AG09319 (cell line): ENCODE measurements around the gene LUC7L3.
A peak's percentile ranks its signal among the peaks of the same experiment; 100 is the strongest.
"Not testable (repeated sequence)": the region's sequence is repeated elsewhere in the genome, so short reads cannot be mapped to it uniquely, and the experiment has no call there.

Experiments
- DNase-seq: peaks from one replicate; pipeline ENCODE4 v3.0.0-alpha.2; 2010; ENCODE audit warnings: low read depth; ENCODE audit errors: extremely low read depth
- TF ChIP-seq, protein P1 (sequence below): IDR thresholded peaks from 2 replicates; pipeline ENCODE4 v1.5.1; 2011; ENCODE audit warnings: low read depth, mild to moderate bottlenecking, inconsistent platforms, low read length, moderate library complexity

LUC7L3 gene

DNA sequence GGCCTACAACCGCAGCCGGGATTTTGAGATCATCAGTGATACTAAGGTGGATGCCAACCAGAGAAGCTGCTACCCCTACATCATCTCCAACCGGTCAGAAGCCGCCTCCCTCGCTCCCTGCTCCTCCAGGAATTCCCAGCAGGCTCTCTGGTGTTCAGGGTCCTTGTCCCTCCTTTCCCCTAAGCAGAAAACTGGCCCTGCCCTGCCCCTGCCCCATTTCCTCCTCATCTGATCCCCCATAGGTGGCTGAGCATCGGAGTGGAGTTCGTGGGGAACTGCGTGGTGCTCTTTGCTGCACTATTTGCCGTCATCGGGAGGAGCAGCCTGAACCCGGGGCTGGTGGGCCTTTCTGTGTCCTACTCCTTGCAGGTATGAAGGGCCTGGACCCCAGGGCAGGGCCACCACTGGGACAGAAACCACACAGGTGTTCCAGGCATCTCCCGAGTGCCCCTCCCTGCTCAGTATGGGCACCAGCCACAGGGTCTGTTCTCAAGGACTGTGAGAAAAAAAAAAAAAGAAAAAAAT, 41.5 kb upstream of the LUC7L3 start:
- DNase-seq = no peak
- TF ChIP-seq, protein P1, sequence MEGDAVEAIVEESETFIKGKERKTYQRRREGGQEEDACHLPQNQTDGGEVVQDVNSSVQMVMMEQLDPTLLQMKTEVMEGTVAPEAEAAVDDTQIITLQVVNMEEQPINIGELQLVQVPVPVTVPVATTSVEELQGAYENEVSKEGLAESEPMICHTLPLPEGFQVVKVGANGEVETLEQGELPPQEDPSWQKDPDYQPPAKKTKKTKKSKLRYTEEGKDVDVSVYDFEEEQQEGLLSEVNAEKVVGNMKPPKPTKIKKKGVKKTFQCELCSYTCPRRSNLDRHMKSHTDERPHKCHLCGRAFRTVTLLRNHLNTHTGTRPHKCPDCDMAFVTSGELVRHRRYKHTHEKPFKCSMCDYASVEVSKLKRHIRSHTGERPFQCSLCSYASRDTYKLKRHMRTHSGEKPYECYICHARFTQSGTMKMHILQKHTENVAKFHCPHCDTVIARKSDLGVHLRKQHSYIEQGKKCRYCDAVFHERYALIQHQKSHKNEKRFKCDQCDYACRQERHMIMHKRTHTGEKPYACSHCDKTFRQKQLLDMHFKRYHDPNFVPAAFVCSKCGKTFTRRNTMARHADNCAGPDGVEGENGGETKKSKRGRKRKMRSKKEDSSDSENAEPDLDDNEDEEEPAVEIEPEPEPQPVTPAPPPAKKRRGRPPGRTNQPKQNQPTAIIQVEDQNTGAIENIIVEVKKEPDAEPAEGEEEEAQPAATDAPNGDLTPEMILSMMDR = no peak

DNA sequence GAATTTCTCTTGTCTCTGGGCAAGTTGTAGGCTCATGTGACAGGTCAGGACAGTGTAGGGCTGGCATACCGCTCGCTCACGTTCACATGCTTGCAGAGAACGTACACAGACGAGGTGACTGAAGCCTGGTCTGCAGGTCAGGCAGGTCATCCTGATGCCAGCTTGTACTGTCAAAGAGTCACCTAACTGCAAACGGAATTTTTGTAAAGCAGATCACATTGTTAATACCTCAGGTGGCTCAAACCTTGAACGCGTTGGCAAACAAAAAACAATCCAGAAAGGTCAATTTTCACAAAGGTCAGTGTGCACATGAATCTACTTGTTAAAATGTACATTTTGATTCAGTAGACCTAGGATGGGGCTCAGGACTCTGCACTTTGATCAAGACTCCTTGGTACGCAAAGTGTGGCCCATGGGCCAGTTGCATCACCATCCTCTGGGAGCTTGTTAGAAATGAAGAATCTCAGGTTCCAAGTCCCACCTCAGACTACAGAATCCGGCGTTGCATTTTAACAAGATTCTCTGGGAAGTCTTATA, 40.3 kb upstream of the LUC7L3 start:
- TF ChIP-seq, protein P1 = no peak

DNA sequence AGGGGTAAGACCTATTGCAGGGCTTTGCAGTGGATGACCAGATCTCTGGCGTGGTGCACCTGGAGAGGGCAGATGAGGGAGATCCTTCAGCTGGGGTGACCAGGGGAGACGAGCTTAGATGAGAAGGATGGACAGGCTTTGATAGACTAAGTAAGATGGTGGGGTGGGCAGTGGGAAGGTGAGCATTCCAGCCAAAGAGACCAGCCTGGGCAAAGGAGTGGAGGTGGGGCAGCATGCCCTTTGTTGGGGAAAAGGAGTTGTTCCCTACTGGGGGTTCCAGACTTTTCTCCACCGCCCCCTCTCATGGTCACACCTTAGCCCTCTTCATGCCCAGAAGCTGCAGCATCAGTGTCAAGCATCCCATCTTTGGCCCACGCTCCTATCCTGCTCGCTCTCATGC, 39.3 kb upstream of the LUC7L3 start:
- no peak for DNase-seq
- TF ChIP-seq, protein P1 = no peak

More for the DNA sequence above, 40.3 kb upstream of the LUC7L3 start:
- DNase-seq = no peak

DNA sequence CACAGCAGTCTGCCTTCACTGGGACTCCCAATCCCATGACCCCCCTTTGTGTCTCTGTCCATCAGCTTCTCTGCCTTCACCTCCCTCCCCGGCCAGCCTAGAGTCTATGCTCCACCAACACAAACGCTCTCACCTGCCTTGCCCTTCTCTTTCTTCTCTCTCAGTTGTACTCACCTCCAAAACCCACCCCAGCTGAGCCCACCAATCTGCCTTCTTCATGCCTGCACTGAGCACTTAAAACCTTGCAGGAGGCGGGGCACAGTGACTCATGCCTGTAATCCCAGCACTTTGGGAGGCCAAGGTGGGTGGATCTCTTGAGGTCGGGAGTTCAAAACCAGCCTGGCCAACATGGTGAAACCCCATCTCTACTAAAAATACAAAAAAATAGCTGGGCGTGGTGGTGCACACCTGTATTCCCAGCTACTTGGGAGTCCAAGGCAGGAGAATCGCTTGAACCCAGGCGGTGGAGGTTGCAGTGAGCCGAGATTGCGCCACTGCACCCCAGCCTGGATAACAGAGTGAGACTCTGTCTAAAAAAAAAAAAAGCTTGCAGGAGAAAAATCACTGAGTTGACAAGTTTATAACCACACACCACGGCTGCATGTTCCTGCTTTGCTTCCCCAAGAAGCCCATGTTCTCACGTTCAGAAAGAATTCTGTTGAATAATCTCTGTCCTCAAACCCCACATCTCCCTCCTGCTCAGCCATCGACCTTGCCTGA, 38.7 kb upstream of the LUC7L3 start:
- not testable (repeated sequence) for DNase-seq

DNA sequence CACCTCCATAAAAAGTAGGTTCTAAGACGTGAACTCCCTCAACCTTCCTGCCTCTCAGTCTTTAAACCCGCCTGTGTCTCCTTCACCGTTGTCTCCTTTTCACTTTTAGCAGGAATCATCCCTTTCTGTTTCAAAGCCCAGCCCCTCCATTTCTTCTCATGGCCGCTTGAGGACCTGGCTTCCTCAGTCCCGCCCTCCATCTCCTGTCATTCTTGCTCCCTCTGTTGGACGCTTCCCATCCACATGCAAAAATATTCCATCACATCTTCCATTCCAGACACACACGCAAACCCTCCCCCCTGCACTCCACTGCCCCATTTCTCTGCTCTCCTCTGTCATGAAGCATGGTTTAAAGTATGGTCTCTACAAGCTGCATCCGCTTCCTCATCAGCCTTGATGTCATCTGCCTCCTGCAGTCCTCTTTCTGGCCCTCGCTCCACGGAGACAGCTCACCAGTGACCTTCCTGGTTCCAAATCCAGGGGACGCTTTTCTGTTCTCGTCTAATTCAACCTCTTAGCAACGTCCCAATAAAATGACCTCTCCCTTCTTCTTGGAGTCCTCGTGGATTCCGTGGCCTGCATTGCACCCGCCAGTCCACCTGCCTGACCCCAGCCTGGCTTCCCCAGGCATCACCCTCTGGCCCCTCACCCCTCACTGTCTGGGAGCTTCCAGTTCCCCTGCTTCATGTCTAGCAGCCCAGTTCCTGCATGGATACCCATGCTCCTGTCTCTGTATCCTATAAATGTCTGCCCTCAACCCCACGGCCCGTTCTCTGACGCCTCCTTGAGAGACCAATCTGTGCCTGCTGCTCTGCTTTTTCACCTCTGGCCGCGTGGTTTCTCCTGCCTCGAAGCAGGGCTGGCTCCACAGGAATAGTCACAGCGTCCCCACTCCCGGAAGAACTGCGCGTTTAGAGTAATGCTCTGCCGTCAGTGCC, 37.9 kb upstream of the LUC7L3 start:
- TF ChIP-seq, protein P1 = peak; percentile 74
- peak; percentile 57 for DNase-seq

DNA sequence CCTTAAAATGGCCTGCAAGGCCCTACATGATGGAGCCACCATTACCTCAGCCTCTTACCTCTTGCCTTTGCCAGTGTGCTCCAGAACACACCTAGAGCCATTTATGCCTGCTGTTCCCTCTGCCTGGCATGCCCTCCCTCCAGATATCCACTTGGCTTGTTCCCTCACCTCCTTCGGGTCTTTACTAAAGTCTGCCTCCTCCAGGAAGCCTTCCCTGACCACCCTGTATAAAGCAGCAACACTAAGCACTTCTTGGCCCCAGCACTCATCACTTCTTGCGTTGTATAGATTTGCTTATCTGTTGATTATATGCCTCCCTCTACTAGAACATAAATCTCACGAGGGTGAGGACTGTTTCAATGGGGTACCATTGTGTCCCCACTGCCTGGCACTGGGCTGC, 37.0 kb upstream of the LUC7L3 start:
- TF ChIP-seq, protein P1 = no peak
- no peak for DNase-seq

DNA sequence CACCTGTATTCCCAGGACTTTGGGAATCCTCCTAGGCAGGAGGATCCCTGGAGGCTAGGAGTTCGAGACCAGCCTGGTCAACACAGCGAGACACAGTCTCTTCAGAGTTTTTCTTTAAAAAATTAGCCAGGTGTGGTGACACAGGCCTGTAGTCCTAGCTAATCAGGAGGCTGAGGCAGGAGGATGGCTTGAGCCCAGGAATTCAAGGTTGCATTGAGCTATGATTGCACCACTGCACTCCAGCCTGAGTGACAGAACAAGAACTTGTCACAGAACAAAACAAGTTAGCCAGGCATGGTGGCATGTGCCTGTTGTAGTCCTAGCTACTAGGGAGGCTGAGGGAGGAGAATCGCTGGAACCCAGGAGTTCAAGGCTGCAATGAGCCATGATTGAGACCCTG, 36.5 kb upstream of the LUC7L3 start:
- TF ChIP-seq, protein P1 = no peak
- DNase-seq = no peak
